PC-3 (cell line): Measurements from ENCODE around the gene GPR84. TPM values are rescaled to one million over a fixed set of nuclear protein-coding genes. Genes with fewer than 3 reads are reported as not detected.

ENCODE experiments used
- ATAC-seq: fragments of 200-7000 bp; cut with Tn5 transposase; 2 replicates; pipeline ENCODE4 v1.9.1; 2020; ENCODE audit warnings: mild to moderate bottlenecking, moderate library complexity
- BruUV-seq: library from RNA; stranded (reverse); fragments of 400-500 nt; replicated peaks from 2 replicates; lab custom pipeline; 2021; lab: Mats Ljungman, UMichigan
- CTCF ChIA-PET: fragments of 300-600 bp; sonication (Branson Sonifier 250); formaldehyde crosslinking; loops from one replicate; lab custom pipeline; 2022; ENCODE audit warnings: antibody characterized with exemption; lab: Charles Lee
- POLR2A ChIA-PET: fragments of 300-600 bp; sonication (Branson Sonifier 250); formaldehyde crosslinking; loops from one replicate; lab custom pipeline; 2022; ENCODE audit warnings: antibody characterized with exemption; ENCODE audit not compliant: unreplicated experiment; lab: Charles Lee
- DNase-seq: peaks from one replicate; pipeline ENCODE4 v3.0.0-alpha.2; 2015
- H2AFZ ChIP-seq: fragments of 300-600 bp; sonication (generic); 2 replicates; pipeline ENCODE4 v1.6.0; 2016; ENCODE audit warnings: antibody characterized with exemption, low read length
- H3F3A ChIP-seq: fragments of 300-600 bp; sonication (generic); one replicate; pipeline ENCODE4 v1.6.0; 2017; ENCODE audit warnings: antibody characterized with exemption, low read length, control low read depth, mild to moderate bottlenecking; ENCODE audit not compliant: unreplicated experiment
- H3K27ac ChIP-seq: fragments of 300-600 bp; sonication (generic); 2 replicates; pipeline ENCODE4 v1.5.1; 2016; ENCODE audit warnings: mild to moderate bottlenecking, low read length
- H3K27me3 ChIP-seq: fragments of 300-600 bp; sonication (generic); 2 replicates; pipeline ENCODE4 v1.6.1; 2016; ENCODE audit warnings: low read length, mixed read lengths
- H3K36me3 ChIP-seq: fragments of 300-600 bp; sonication (generic); 2 replicates; pipeline ENCODE4 v1.6.1; 2016; ENCODE audit warnings: low read depth, mixed run types, low read length, mixed read lengths
- H3K4me1 ChIP-seq: fragments of 300-600 bp; sonication (generic); 2 replicates; pipeline ENCODE4 v1.5.1; 2016; ENCODE audit warnings: low read length; ENCODE audit not compliant: insufficient read depth
- H3K4me2 ChIP-seq: fragments of 300-600 bp; sonication (generic); 2 replicates; pipeline ENCODE4 v1.6.0; 2016; ENCODE audit warnings: low read length
- H3K4me3 ChIP-seq: fragments of 300-600 bp; sonication (generic); 2 replicates; pipeline ENCODE4 v1.5.1; 2016; ENCODE audit warnings: mild to moderate bottlenecking, low read length, mixed read lengths
- H3K79me2 ChIP-seq: fragments of 300-600 bp; sonication (generic); 2 replicates; pipeline ENCODE4 v1.6.1; 2017; ENCODE audit warnings: low read length, mixed read lengths
- H3K9ac ChIP-seq: fragments of 300-600 bp; sonication (generic); 2 replicates; pipeline ENCODE4 v1.6.0; 2016; ENCODE audit warnings: mild to moderate bottlenecking, low read length
- H3K9me2 ChIP-seq: fragments of 300-600 bp; sonication (generic); replicated peaks from 2 replicates; pipeline ENCODE4 v1.6.1; 2016; ENCODE audit warnings: mixed run types, low read length, mixed read lengths
- H3K9me3 ChIP-seq: fragments of 300-600 bp; sonication (generic); 2 replicates; pipeline ENCODE4 v1.6.1; 2016; ENCODE audit warnings: low read length, mixed read lengths
- H4K20me1 ChIP-seq: fragments of 300-600 bp; sonication (generic); 2 replicates; pipeline ENCODE4 v1.6.1; 2016; ENCODE audit warnings: low read length, mixed read lengths
- EZH2 ChIP-seq: fragments of 300-600 bp; sonication (generic); IDR thresholded peaks from one replicate; pipeline ENCODE4 v1.6.1; 2017; ENCODE audit warnings: antibody characterized with exemption, mild to moderate bottlenecking, low read length; ENCODE audit not compliant: unreplicated experiment
- EZH2phosphoT487 ChIP-seq: fragments of 300-600 bp; sonication (generic); IDR thresholded peaks from 2 replicates; pipeline ENCODE4 v1.6.1; 2018; ENCODE audit warnings: mild to moderate bottlenecking, antibody characterized with exemption, low read length, borderline replicate concordance
- intact Hi-C: fragments of 100-400 bp; cut with micrococcal nuclease; formaldehyde crosslinking; loops from 2 replicates; pipeline ENCODE4 v1.9.0; 2023
- total RNA-seq: library from RNA; depleted of rRNA; stranded (reverse); fragments of >200 nt; gene quantifications from 2 replicates; pipeline ENCODE4 v1.2.3, GENCODE V29; 2014
- TF ChIP-seq, protein P1 (sequence below): fragments of 300-600 bp; sonication (generic); conservative IDR thresholded peaks from 2 replicates; pipeline ENCODE4 v1.5.1; 2017; ENCODE audit warnings: antibody characterized with exemption, low read depth, mild to moderate bottlenecking, low read length

Gene GPR84
- total RNA-seq, 1 experiment from 2014 or later, result not detected

DNA sequence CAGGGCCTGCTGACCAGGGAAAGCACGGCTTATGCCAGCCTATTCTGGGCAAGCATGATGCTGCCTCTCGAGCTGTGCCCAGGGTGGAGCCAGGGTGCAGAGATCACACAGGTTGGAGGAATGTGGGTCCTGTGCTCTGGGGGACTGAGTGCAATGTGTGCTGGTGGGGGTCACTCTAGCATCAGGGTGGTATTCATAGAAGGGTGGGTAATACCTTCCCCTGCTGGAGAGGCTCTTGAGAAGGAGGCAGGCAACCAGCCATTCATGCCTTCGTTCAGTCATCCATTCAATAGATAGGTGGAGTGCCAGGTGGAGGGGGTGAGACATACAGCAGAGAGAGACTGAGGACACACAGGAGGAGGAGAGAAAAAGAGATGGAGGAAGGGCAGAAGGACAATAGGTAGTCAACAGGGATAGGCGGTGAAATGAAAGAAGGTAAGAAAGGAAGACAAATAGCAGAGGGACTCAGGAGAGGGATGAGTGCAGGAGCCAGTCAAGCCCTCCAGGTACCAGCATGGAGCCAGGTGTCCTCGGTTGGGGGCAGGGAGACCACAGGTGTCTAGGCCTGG lies 25.4 kb upstream of the GPR84 start:
- Histone ChIP-seq H3K9ac (no peak overlapping the region), H2AFZ (no peak overlapping the region), H3K79me2 (no peaks in the 10 kb centered on the region), H3K4me3 (no peak overlapping the region), H3K36me3 (no peaks in the 10 kb centered on the region), H3K4me2 (no peak overlapping the region), H3K9me2 (no peaks in the 10 kb centered on the region), H3K4me1 (peaks cover 15% of the 10 kb centered on the region), H4K20me1 (no peaks in the 10 kb centered on the region), H3K27ac (no peak overlapping the region), H3F3A (no peaks in the 10 kb centered on the region), H3K27me3 (no peaks in the 10 kb centered on the region), H3K9me3 (no peaks in the 10 kb centered on the region)
- POLR2A ChIA-PET, result no interaction called here
- ATAC-seq, result no peak
- TF ChIP-seq, protein P1, sequence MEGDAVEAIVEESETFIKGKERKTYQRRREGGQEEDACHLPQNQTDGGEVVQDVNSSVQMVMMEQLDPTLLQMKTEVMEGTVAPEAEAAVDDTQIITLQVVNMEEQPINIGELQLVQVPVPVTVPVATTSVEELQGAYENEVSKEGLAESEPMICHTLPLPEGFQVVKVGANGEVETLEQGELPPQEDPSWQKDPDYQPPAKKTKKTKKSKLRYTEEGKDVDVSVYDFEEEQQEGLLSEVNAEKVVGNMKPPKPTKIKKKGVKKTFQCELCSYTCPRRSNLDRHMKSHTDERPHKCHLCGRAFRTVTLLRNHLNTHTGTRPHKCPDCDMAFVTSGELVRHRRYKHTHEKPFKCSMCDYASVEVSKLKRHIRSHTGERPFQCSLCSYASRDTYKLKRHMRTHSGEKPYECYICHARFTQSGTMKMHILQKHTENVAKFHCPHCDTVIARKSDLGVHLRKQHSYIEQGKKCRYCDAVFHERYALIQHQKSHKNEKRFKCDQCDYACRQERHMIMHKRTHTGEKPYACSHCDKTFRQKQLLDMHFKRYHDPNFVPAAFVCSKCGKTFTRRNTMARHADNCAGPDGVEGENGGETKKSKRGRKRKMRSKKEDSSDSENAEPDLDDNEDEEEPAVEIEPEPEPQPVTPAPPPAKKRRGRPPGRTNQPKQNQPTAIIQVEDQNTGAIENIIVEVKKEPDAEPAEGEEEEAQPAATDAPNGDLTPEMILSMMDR, result no peak
- TF ChIP-seq EZH2 (no peak), EZH2phosphoT487 (no peak)
- no peak for DNase-seq
- CTCF ChIA-PET, result no interaction called here
- intact Hi-C loops, result no loop called here
- BruUV-seq, result no TSS peak

DNA sequence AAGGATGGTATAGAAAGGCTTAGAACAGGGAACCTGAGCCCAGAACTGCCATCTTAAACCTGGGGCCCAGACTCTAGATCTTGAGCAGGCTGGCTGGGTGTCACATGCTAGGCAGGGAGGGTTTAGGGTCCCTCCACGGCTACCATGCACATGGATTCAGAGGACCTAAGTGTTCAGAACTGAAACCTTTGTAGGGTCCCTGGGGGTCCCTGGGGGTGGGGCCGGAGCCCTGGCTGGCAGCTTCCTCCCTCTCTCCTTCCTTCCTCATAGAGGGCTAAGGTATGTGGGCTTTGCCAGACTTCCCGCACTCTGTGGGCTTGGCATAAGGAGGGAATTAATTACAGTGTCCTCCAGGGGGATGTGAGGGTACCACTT lies 24.8 kb upstream of the GPR84 start:
- H3K36me3 ChIP-seq, result no peaks in the 10 kb centered on the region
- POLR2A ChIA-PET, result no interaction called here
- H3K4me1 ChIP-seq, result peaks cover 15% of the 10 kb centered on the region

More for the DNA sequence above, 24.8 kb upstream of the GPR84 start:
- ATAC-seq, result no peak
- Histone ChIP-seq H4K20me1 (no peaks in the 10 kb centered on the region), H3K27me3 (no peaks in the 10 kb centered on the region), H3F3A (no peaks in the 10 kb centered on the region), H3K79me2 (no peaks in the 10 kb centered on the region), H3K9me3 (no peaks in the 10 kb centered on the region), H3K4me3 (no peak overlapping the region), H3K9ac (no peak overlapping the region), H3K9me2 (no peaks in the 10 kb centered on the region), H3K27ac (no peak overlapping the region), H3K4me2 (no peak overlapping the region), H2AFZ (no peak overlapping the region)
- TF ChIP-seq EZH2 (no peak), EZH2phosphoT487 (no peak)
- TF ChIP-seq, protein P1, result no peak
- BruUV-seq, result no TSS peak
- no peak for DNase-seq
- CTCF ChIA-PET, result no interaction called here
- intact Hi-C loops, result no loop called here
